Measurements from ENCODE around the gene MAP3K2. TPM values are rescaled to one million over a fixed set of nuclear protein-coding genes. Genes with fewer than 3 reads are reported as not detected.

Gene MAP3K2
- total and polyA plus RNA-seq, 2 donors (not counting 3 experiments of a cell fraction or from before 2014, with no cell fraction given), result 3.4 to 25.7 TPM

DNA sequence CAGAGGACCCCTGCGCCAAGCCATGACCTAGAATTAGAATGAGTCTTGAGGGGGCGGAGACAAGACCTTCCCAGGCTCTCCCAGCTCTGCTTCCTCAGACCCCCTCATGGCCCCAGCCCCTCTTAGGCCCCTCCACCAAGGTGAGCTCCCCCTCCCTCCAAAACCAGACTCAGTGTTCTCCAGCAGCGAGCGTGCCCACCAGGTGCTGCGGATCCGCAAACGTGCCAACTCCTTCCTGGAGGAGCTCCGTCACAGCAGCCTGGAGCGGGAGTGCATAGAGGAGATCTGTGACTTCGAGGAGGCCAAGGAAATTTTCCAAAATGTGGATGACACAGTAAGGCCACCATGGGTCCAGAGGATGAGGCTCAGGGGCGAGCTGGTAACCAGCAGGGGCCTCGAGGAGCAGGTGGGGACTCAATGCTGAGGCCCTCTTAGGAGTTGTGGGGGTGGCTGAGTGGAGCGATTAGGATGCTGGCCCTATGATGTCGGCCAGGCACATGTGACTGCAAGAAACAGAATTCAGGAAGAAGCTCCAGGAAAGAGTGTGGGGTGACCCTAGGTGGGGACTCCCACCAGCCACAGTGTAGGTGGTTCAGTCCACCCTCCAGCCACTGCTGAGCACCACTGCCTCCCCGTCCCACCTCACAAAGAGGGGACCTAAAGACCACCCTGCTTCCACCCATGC is 33.5 kb upstream of the MAP3K2 start:
- H3K9me3 ChIP-seq (replicated peaks; ENCODE audit: control insufficient read depth, insufficient read depth, low read length), result no peaks in the 10 kb centered on the region

DNA sequence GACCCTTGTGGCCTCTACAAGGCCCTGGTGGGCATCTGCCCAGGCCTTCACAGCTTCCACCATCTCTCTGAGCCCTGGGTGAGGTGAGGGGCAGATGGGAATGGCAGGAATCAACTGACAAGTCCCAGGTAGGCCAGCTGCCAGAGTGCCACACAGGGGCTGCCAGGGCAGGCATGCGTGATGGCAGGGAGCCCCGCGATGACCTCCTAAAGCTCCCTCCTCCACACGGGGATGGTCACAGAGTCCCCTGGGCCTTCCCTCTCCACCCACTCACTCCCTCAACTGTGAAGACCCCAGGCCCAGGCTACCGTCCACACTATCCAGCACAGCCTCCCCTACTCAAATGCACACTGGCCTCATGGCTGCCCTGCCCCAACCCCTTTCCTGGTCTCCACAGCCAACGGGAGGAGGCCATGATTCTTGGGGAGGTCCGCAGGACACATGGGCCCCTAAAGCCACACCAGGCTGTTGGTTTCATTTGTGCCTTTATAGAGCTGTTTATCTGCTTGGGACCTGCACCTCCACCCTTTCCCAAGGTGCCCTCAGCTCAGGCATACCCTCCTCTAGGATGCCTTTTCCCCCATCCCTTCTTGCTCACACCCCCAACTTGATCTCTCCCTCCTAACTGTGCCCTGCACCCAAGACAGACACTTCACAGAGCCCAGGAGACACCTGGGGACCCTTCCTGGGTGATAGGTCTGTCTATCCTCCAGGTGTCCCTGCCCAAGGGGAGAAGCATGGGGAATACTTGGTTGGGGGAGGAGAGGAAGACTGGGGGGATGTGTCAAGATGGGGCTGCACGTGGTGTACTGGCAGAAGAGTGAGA is 32.5 kb upstream of the MAP3K2 start:
- BruUV-seq (replicated peaks), result no TSS peak
- CTCF ChIA-PET, result interaction anchor here (0.7 kb wide), 1 partner anchor 15 kb away, joined by 3 read pairs; no protein-coding TSS in a partner anchor

More for the DNA sequence above, 33.5 kb upstream of the MAP3K2 start:
- peaks cover 7% of the 10 kb centered on the region for H3K4me1 ChIP-seq (ENCODE audit: control insufficient read depth, extremely low read depth, insufficient read depth, low read length)
- ChIA-PET CTCF (no interaction called here), POLR2A (no interaction called here)
- no TSS peak for BruUV-seq (replicated peaks)
- H3K79me2 ChIP-seq (ENCODE audit: control insufficient read depth, insufficient read depth, low read length), result no peaks in the 10 kb centered on the region
- no peak for DNase-seq (ENCODE audit: low read depth, low spot score)
- no peak overlapping the region for H3K4me3 ChIP-seq (replicated peaks in 1 of 3; ENCODE audit: insufficient read depth in 1 of 3, low read depth in 1 of 3, low read length in 3 of 3)
- H3K9ac ChIP-seq (replicated peaks; ENCODE audit: extremely low read depth, insufficient read depth, low read length), result no peak overlapping the region
- H3K4me2 ChIP-seq (ENCODE audit: insufficient read depth, low read length), result no peak overlapping the region
- no peaks in the 10 kb centered on the region for H4K20me1 ChIP-seq (replicated peaks; ENCODE audit: control insufficient read depth, extremely low read depth, insufficient read depth, low read length)
- FAIRE-seq, result no peak
- H3K27me3 ChIP-seq (ENCODE audit: control insufficient read depth in 2 of 2, insufficient read depth in 2 of 2, low read length in 2 of 2), result peaks cover 12 to 20% of the 10 kb centered on the region in 2 experiments
- H3K9me1 ChIP-seq (replicated peaks; ENCODE audit: control insufficient read depth, extremely low read depth, insufficient read depth, low read length), result no peaks in the 10 kb centered on the region
- H3K27ac ChIP-seq (ENCODE audit: insufficient read depth, low read depth, low read length), result no peak overlapping the region
- H2AFZ ChIP-seq (ENCODE audit: low read depth, low read length), result no peak overlapping the region
- TF ChIP-seq GATA2 (IDR thresholded peaks at IDR 0.05; ENCODE audit: insufficient read depth, insufficient read length, low read depth, low read length) (no peak), POLR2AphosphoS5 (IDR thresholded peaks at IDR 0.05; ENCODE audit: insufficient read depth, low read depth, low read length) (no peak)
- dilution Hi-C loops (cut with MboI; ENCODE audit: extremely low pct_ligation_motif_present, low sequenced_read_pairs), result no loop called here
- H3K36me3 ChIP-seq (ENCODE audit: control insufficient read depth in 2 of 2, extremely low read depth in 1 of 2, insufficient read depth in 2 of 2, low read length in 2 of 2), result no peaks in the 10 kb centered on the region
- intact Hi-C loops (cut with micrococcal nuclease), result loop anchor here (5.0 kb wide), 1 partner anchor 34 kb away; the partner anchor contains the start of gene MAP3K2

More for the DNA sequence above, 32.5 kb upstream of the MAP3K2 start:
- DNase-seq (ENCODE audit: low read depth, low spot score) (no peak), FAIRE-seq (no peak)
- POLR2A ChIA-PET, result interaction anchor here (0.6 kb wide), 1 partner anchor 13 kb away, joined by 5 read pairs; no protein-coding TSS in a partner anchor
- H3K9me1 ChIP-seq (replicated peaks; ENCODE audit: control insufficient read depth, extremely low read depth, insufficient read depth, low read length), result no peaks in the 10 kb centered on the region
- no peak overlapping the region for H3K4me2 ChIP-seq (ENCODE audit: insufficient read depth, low read length)
- dilution Hi-C loops (cut with MboI; ENCODE audit: extremely low pct_ligation_motif_present, low sequenced_read_pairs) (no loop called here), intact Hi-C loops (cut with micrococcal nuclease) (loop anchor here (5.0 kb wide), 1 partner anchor 33 kb away; the partner anchor contains the start of gene MAP3K2)
- H4K20me1 ChIP-seq (replicated peaks; ENCODE audit: control insufficient read depth, extremely low read depth, insufficient read depth, low read length), result no peaks in the 10 kb centered on the region
- no peak overlapping the region for H3K9ac ChIP-seq (replicated peaks; ENCODE audit: extremely low read depth, insufficient read depth, low read length)
- H3K27ac ChIP-seq (ENCODE audit: insufficient read depth, low read depth, low read length), result no peak overlapping the region
- H3K4me3 ChIP-seq (replicated peaks in 1 of 3; ENCODE audit: insufficient read depth in 1 of 3, low read depth in 1 of 3, low read length in 3 of 3), result no peak overlapping the region
- H3K9me3 ChIP-seq (replicated peaks; ENCODE audit: control insufficient read depth, insufficient read depth, low read length), result no peaks in the 10 kb centered on the region
- H3K79me2 ChIP-seq (ENCODE audit: control insufficient read depth, insufficient read depth, low read length), result no peaks in the 10 kb centered on the region
- no peak for TF ChIP-seq GATA2 (IDR thresholded peaks at IDR 0.05; ENCODE audit: insufficient read depth, insufficient read length, low read depth, low read length)
- TF ChIP-seq JUN (IDR thresholded peaks at IDR 0.05; ENCODE audit: borderline replicate concordance, insufficient read depth, insufficient read length, low read depth), result no peak
- TF ChIP-seq, protein P1, sequence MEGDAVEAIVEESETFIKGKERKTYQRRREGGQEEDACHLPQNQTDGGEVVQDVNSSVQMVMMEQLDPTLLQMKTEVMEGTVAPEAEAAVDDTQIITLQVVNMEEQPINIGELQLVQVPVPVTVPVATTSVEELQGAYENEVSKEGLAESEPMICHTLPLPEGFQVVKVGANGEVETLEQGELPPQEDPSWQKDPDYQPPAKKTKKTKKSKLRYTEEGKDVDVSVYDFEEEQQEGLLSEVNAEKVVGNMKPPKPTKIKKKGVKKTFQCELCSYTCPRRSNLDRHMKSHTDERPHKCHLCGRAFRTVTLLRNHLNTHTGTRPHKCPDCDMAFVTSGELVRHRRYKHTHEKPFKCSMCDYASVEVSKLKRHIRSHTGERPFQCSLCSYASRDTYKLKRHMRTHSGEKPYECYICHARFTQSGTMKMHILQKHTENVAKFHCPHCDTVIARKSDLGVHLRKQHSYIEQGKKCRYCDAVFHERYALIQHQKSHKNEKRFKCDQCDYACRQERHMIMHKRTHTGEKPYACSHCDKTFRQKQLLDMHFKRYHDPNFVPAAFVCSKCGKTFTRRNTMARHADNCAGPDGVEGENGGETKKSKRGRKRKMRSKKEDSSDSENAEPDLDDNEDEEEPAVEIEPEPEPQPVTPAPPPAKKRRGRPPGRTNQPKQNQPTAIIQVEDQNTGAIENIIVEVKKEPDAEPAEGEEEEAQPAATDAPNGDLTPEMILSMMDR (IDR thresholded peaks at IDR 0.05; ENCODE audit: extremely low read depth in 1 of 2, insufficient read depth in 1 of 2, low read depth in 1 of 2, low read length in 2 of 2), result no peak
- TF ChIP-seq POLR2AphosphoS5 (IDR thresholded peaks at IDR 0.05; ENCODE audit: insufficient read depth, low read depth, low read length), result no peak
- no peak for TF ChIP-seq MYC (IDR thresholded peaks at IDR 0.05; ENCODE audit: low read depth, low read length)
- no peak for TF ChIP-seq FOS (IDR thresholded peaks at IDR 0.05; ENCODE audit: borderline replicate concordance, insufficient read depth, low read length)
- no peak for TF ChIP-seq POLR2A (IDR thresholded peaks at IDR 0.05; ENCODE audit: low read depth, low read length)
- TF ChIP-seq EZH2 (IDR thresholded peaks at IDR 0.05; ENCODE audit: borderline replicate concordance, low read depth, low read length, severe bottlenecking), result no peak
- TF ChIP-seq, protein P2, sequence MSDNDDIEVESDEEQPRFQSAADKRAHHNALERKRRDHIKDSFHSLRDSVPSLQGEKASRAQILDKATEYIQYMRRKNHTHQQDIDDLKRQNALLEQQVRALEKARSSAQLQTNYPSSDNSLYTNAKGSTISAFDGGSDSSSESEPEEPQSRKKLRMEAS (IDR thresholded peaks at IDR 0.05; ENCODE audit: insufficient read depth, insufficient read length), result no peak
- peaks cover 12 to 20% of the 10 kb centered on the region in 2 experiments for H3K27me3 ChIP-seq (ENCODE audit: control insufficient read depth in 2 of 2, insufficient read depth in 2 of 2, low read length in 2 of 2)
- H3K4me1 ChIP-seq (ENCODE audit: control insufficient read depth, extremely low read depth, insufficient read depth, low read length), result peaks cover 14% of the 10 kb centered on the region
- no peak overlapping the region for H2AFZ ChIP-seq (ENCODE audit: low read depth, low read length)
- no peaks in the 10 kb centered on the region for H3K36me3 ChIP-seq (ENCODE audit: control insufficient read depth in 2 of 2, extremely low read depth in 1 of 2, insufficient read depth in 2 of 2, low read length in 2 of 2)
